OCI-LY3 (cell line): Measurements from ENCODE around the gene LMBRD2.

Experiments
- H2AFZ ChIP-seq: fragments of 200-600, 300-600 bp; shearing (Covaris generic); 2 replicates; pipeline ENCODE4 v1.6.0; 2014; ENCODE audit warnings: antibody characterized with exemption, low read depth, low read length
- H3K27ac ChIP-seq: fragments of 200-600, 300-600 bp; sonication (generic); 2 replicates; pipeline ENCODE4 v1.5.1; 2014; ENCODE audit warnings: mild to moderate bottlenecking, low read length, moderate library complexity, mixed read lengths
- H3K27me3 ChIP-seq: fragments of 200-600, 300-600 bp; sonication (generic); 2 replicates; pipeline ENCODE4 v1.6.1; 2014; ENCODE audit warnings: low read depth, low read length, mixed read lengths
- H3K36me3 ChIP-seq: fragments of 200-600, 300-600 bp; sonication (generic); replicated peaks from 2 replicates; pipeline ENCODE3; 2014; ENCODE audit warnings: low read depth, low read length, mixed read lengths
- H3K4me1 ChIP-seq: fragments of 300-600, 200-600 bp; sonication (generic); 2 replicates; pipeline ENCODE4 v1.6.1; 2014; ENCODE audit warnings: low read length, mixed read lengths
- H3K4me2 ChIP-seq: fragments of 200-600, 300-600 bp; sonication (generic); 2 replicates; pipeline ENCODE4 v1.6.1; 2014; ENCODE audit warnings: low read length, mixed read lengths
- H3K4me3 ChIP-seq: fragments of 300-600, 200-600 bp; sonication (generic); 2 replicates; pipeline ENCODE4 v1.5.1; 2014; ENCODE audit warnings: antibody characterized with exemption, mild to moderate bottlenecking, low read length, moderate library complexity
- H3K79me2 ChIP-seq: fragments of 300-600, 200-600 bp; shearing (Covaris generic); 2 replicates; pipeline ENCODE4 v1.6.1; 2014; ENCODE audit warnings: mild to moderate bottlenecking, low read length, mixed read lengths
- H3K9ac ChIP-seq: fragments of 300-600, 200-600 bp; shearing (Covaris generic); 2 replicates; pipeline ENCODE4 v1.6.0; 2014; ENCODE audit warnings: mild to moderate bottlenecking, low read length, moderate library complexity
- H3K9me3 ChIP-seq: fragments of 200-600, 300-600 bp; shearing (Covaris generic); 2 replicates; pipeline ENCODE4 v1.6.1; 2014; ENCODE audit warnings: low read length, mixed read lengths; ENCODE audit not compliant: insufficient read depth
- H4K20me1 ChIP-seq: fragments of 200-600, 300-600 bp; sonication (generic); 2 replicates; pipeline ENCODE4 v1.6.1; 2016; ENCODE audit warnings: low read length, mixed read lengths; ENCODE audit not compliant: insufficient read depth
- CTCF ChIP-seq: fragments of 200-600, 300-600 bp; sonication (generic); IDR thresholded peaks from 2 replicates; pipeline ENCODE4 v1.5.1; 2014; ENCODE audit warnings: antibody characterized with exemption, low read length, low read depth
- EZH2phosphoT487 ChIP-seq: fragments of 200-600 bp; shearing (Covaris generic); IDR thresholded peaks from 2 replicates; pipeline ENCODE4 v1.6.1; 2018; ENCODE audit warnings: antibody characterized with exemption, mixed run types, low read depth

The LMBRD2 gene

GRCh38 chr5:36174119-36174518 lies 22.4 kb upstream of the LMBRD2 start:
- no peak overlapping the region for H3K9ac ChIP-seq
- H3K4me3 ChIP-seq = no peak overlapping the region
- TF ChIP-seq CTCF = no peak
- TF ChIP-seq EZH2phosphoT487 = no peak
- peaks cover 29% of the 10 kb centered on the region for H3K36me3 ChIP-seq
- no peak overlapping the region for H3K27ac ChIP-seq
- no peak overlapping the region for H3K4me2 ChIP-seq
- H3K9me3 ChIP-seq = no peaks in the 10 kb centered on the region
- no peaks in the 10 kb centered on the region for H3K27me3 ChIP-seq
- H3K79me2 ChIP-seq = no peaks in the 10 kb centered on the region
- H3K4me1 ChIP-seq = peaks cover 11% of the 10 kb centered on the region
- H2AFZ ChIP-seq = no peak overlapping the region
- no peaks in the 10 kb centered on the region; the same call in 1 of the 2 replicates for H4K20me1 ChIP-seq

- H3K4me1 ChIP-seq = peaks cover 11% of the 10 kb centered on the region
- no peak overlapping the region for H3K4me2 ChIP-seq
- H3K79me2 ChIP-seq = no peaks in the 10 kb centered on the region
- no peaks in the 10 kb centered on the region for H3K27me3 ChIP-seq
- no peak overlapping the region for H3K27ac ChIP-seq
- no peaks in the 10 kb centered on the region for H3K9me3 ChIP-seq
- H2AFZ ChIP-seq = no peak overlapping the region
- H3K36me3 ChIP-seq = peaks cover 28% of the 10 kb centered on the region
- no peak for TF ChIP-seq CTCF
- TF ChIP-seq EZH2phosphoT487 = no peak
- no peak overlapping the region for H3K9ac ChIP-seq
- H4K20me1 ChIP-seq = no peaks in the 10 kb centered on the region; the same call in 1 of the 2 replicates
- H3K4me3 ChIP-seq = no peak overlapping the region
Observed at GRCh38 chr5:36173426-36173825, 21.7 kb upstream of the LMBRD2 start.

GRCh38 chr5:36172599-36172998 lies 20.9 kb upstream of the LMBRD2 start:
- no peak for TF ChIP-seq EZH2phosphoT487
- no peak for TF ChIP-seq CTCF
- Histone ChIP-seq H3K27ac (no peak overlapping the region), H3K4me2 (no peak overlapping the region), H3K4me1 (peaks cover 11% of the 10 kb centered on the region), H3K79me2 (no peaks in the 10 kb centered on the region), H3K27me3 (no peaks in the 10 kb centered on the region), H2AFZ (no peak overlapping the region), H4K20me1 (no peaks in the 10 kb centered on the region; the same call in 1 of the 2 replicates), H3K9ac (no peak overlapping the region), H3K4me3 (no peak overlapping the region), H3K36me3 (peaks cover 26% of the 10 kb centered on the region), H3K9me3 (no peaks in the 10 kb centered on the region)

- H4K20me1 ChIP-seq = no peaks in the 10 kb centered on the region; the same call in 1 of the 2 replicates
- H3K9me3 ChIP-seq = no peaks in the 10 kb centered on the region
- no peaks in the 10 kb centered on the region for H3K4me1 ChIP-seq
- no peak overlapping the region for H3K4me3 ChIP-seq
- no peak overlapping the region for H3K4me2 ChIP-seq
- H3K79me2 ChIP-seq = no peaks in the 10 kb centered on the region
- no peaks in the 10 kb centered on the region for H3K27me3 ChIP-seq
- H3K27ac ChIP-seq = no peak overlapping the region
- no peak overlapping the region for H2AFZ ChIP-seq
- no peak overlapping the region for H3K9ac ChIP-seq
- TF ChIP-seq CTCF (no peak), EZH2phosphoT487 (no peak)
- peaks cover 35% of the 10 kb centered on the region for H3K36me3 ChIP-seq
Observed at GRCh38 chr5:36170832-36171424, 19.2 kb upstream of the LMBRD2 start.
